Hematopoietic multipotent progenitor cell treated with erythropoietin and hydrocortisone succinate and interleukin-3 and kit ligand, for 8 days (in vitro differentiated cells): ENCODE measurements around the gene MMRN1.

Source experiments
- DNase-seq: peaks from one replicate; pipeline ENCODE4 v3.0.0-alpha.2; 2015

The MMRN1 gene, protein sequence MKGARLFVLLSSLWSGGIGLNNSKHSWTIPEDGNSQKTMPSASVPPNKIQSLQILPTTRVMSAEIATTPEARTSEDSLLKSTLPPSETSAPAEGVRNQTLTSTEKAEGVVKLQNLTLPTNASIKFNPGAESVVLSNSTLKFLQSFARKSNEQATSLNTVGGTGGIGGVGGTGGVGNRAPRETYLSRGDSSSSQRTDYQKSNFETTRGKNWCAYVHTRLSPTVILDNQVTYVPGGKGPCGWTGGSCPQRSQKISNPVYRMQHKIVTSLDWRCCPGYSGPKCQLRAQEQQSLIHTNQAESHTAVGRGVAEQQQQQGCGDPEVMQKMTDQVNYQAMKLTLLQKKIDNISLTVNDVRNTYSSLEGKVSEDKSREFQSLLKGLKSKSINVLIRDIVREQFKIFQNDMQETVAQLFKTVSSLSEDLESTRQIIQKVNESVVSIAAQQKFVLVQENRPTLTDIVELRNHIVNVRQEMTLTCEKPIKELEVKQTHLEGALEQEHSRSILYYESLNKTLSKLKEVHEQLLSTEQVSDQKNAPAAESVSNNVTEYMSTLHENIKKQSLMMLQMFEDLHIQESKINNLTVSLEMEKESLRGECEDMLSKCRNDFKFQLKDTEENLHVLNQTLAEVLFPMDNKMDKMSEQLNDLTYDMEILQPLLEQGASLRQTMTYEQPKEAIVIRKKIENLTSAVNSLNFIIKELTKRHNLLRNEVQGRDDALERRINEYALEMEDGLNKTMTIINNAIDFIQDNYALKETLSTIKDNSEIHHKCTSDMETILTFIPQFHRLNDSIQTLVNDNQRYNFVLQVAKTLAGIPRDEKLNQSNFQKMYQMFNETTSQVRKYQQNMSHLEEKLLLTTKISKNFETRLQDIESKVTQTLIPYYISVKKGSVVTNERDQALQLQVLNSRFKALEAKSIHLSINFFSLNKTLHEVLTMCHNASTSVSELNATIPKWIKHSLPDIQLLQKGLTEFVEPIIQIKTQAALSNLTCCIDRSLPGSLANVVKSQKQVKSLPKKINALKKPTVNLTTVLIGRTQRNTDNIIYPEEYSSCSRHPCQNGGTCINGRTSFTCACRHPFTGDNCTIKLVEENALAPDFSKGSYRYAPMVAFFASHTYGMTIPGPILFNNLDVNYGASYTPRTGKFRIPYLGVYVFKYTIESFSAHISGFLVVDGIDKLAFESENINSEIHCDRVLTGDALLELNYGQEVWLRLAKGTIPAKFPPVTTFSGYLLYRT

GRCh38 chr4:89894649-89895550, at the start of gene MMRN1:
Gene MMRN1 (plus strand): TSS chr4:89894854. CDS start chr4:89894972, 118 bp downstream.
- DNase-seq: peak; percentile 33

GRCh38 chr4:89847571-89848325, 46.9 kb upstream of the MMRN1 start:
- no peak for DNase-seq

DNA sequence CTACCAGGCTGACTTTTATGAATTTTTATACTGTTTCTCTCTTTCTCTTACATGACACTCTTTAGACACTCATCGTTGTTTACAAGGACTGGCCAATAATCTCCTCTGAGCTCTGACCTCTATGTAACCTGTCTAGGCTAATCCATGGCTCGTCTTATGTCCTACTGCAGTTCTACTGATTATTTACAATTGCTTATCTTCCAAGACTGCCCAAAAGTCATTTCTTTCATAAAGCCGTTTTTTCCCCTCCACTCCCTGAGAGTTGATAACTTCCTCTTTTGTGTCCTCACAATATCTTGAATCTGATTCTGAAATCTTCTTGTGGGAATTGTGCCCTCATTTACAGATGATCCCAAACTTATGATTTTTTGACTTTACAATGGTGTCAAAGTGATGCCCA, 39.4 kb upstream of the MMRN1 start:
- DNase-seq: peak; percentile 38

DNA sequence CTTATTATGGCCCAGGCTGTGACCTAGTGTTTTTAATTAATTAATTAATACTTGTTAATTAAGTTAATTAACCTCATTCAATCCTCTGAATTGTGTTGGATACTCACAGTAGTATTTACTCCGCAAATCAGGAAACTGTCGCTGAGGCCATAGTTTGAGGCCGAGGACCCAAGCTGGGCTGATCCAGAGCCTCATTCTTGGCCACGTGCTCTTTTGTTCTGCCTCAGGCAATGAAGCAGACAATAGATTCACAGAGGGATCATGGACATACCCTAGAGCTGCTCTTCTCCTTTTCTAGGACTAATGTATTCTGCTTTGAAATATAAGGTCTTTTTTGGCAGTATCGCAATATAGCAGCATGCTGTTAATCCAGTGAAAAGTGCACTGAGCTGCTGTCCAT, 33.7 kb upstream of the MMRN1 start:
- no peak for DNase-seq

DNA sequence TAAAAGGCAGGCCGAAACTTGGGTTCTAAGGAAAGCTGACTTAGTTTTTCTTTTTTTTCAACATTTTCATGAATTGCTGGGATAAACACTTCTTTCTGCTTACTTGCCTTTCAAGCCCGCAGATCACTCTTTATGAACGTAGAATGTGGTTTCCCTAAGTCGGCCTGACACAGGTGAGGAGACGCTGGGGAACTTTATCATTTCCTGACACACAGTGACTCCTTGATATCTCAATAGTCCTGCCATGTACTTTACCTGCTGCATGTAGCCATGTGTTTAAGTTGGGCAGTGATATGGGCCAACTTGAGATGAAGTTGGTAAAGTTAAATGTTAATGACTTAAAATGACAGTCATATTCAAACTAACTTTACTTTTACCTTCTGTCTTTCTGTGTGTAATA, 31.1 kb upstream of the MMRN1 start:
- DNase-seq: peak; percentile 82

- peak; percentile 27 for DNase-seq
Observed at GRCh38 chr4:89868276-89868675, 26.4 kb upstream of the MMRN1 start.

DNA sequence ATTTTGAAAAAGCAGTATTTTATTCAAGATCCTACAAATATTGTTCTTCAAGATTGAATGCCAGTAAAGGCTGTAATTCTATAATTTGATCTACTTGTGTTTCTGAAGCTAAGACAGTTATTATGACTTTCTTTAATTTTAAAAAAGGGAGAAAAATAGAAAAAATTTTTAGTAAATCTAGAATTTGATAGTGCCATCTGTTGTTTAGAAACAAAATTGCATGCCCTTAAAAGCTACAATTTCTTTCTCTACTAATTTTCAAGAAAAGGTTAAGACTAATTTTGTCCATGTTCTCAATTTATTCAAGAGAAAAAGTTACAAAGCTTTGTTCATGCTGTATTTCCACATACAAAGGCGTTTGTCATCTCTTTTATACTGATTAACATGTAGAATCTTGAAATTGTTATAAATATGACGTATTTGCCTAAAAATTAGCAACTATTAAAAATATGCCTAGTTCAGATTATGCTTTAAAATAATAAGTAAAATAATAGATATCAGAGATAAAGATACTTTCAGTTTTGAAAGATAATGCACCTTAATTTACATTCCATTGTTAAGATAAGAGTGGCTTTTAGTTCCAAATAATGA, 25.6 kb upstream of the MMRN1 start:
- DNase-seq: peak; percentile 39

- DNase-seq: no peak
Observed at GRCh38 chr4:89871211-89871610, 23.4 kb upstream of the MMRN1 start.

DNA sequence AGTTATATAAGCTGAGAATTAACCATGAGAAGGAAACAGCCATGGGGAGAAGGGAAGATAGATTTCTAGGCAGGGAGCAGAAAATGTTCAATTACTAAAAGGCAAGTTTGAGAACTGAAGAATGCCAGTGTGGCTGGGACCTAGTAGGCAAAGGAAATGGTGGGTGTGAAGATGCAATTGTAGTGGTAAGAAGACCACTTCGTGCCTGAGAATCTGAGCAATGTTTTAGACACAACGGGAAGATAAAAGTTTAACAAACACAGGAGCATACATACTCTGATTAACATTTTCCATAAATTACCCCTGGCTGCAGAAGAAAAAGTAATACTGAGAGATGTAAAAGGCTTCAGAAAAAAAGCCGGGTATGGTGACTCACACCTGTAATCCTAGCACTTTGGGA, 18.1 kb upstream of the MMRN1 start:
- DNase-seq: no peak

DNA sequence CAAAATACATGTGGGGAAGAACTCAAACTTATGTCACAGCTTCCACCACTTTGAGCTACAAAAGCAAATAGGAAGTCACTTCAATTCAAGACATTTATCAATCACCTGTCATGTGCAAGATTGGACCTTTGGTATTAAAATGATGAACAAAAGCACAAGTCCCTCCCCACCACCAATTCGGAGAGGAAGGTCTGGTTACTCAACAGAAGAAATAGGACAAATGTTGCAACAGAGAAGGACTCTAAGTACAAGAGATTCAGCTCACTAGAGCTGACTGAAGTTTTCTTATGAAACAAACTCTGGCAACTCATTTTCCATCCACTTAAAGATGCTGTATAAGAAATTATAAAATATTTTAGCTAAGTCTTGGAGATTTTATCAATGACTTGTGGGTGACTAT, 16.0 kb upstream of the MMRN1 start:
- DNase-seq: no peak

GRCh38 chr4:89879215-89879614, 15.4 kb upstream of the MMRN1 start:
- DNase-seq: no peak

- DNase-seq: peak; percentile 100
Observed at GRCh38 chr4:89889289-89889688, 5.4 kb upstream of the MMRN1 start.

DNA sequence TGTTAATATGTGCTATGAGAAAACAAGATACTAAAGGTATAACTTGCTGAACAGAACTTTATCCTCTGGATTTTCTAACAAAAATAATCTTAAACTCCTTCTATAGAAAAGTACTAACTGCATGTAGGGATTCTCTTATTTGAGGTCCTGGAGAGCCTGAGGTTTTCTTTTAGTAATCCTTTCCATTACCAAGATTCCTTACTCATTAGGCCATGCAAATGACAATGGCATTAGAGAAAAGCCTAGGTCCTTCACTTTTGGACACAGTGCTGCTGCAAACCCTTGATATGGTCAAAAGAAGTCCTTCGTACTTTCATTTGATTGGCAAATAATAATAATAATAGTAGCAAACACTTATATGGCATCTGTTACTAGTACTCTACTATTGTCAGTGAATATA, 3.2 kb downstream of the MMRN1 start:
- DNase-seq: no peak

DNA sequence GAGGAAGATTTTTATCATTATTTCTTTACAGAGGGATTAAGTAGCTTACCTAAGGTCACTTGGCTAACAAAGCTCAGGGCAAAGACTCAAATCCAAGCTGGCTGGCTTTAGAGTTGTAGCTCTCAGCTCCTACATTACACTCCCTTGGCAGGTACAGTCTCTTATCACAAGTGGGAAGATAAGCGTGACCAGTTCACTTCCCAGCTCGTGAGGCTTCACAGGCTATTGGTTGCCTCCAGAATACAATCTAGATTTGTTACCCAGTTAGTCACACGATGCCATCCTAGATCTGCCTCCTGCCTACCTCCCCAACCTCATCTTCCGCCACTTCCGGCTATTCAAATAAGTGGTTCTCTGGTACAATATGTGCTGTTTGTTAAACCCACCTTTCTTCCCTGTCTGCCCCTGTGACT, 3.7 kb downstream of the MMRN1 start:
- peak; percentile 36 for DNase-seq

DNA sequence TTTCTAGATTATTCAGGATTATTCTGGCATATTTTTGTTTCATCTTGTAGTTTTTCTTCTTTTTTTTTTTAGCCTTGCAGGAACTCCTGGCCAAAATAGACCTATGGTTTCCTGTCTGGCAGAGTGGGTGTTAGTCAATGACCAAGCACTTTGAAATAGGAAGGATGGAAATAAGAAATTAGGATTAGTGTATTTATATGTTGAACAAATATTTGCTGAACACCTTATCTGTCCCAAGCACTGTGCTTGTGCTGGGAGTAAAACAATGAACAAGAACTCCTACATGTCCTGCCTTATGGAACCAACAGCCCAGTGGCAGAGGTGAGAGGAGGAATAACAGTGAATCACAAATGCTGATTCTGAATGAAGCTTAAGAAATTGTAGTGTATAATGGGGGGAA, 4.5 kb downstream of the MMRN1 start:
- DNase-seq: peak; percentile 50

DNA sequence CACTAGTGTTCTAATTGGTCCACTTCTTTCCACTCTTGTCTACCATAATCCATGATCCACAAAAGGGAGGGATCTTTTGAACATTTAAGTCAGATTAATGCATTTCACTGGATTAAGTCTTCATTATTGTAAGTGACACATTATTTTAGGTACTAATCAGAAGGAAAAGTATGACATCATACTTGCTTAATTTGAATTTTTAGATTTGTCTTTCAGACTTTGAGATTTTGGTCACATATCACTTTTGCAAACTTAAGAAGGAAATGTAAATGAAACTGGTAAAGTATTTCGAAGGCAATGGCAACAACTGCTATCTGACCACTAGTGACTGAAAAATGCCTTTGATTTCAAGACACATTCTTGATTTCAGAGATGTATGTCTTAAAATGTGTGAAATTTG, 5.2 kb downstream of the MMRN1 start:
- DNase-seq: no peak

- peak; percentile 85 for DNase-seq
Observed at GRCh38 chr4:89901808-89902431, 7.3 kb downstream of the MMRN1 start.

- DNase-seq: no peak
Observed at GRCh38 chr4:89904524-89904923, 9.9 kb downstream of the MMRN1 start.

DNA sequence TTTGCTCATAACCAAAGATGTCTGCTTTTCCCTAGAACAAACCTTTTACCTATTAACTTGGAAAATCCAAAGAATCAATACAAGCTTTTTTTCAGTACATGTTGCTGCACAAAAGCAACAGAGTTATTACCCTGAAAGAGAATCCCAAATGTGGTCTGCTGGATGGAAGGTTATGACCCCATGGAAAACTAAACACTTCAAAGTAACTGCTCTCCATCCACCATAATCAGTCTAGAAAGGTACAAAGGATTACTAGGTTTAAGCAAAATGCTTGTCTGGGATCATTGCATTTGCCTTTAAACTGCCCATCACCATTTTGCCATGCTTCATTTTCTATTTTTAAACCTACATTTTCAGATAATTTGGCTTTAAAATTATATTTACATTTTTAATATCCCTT, 11.7 kb downstream of the MMRN1 start:
- no peak for DNase-seq

DNA sequence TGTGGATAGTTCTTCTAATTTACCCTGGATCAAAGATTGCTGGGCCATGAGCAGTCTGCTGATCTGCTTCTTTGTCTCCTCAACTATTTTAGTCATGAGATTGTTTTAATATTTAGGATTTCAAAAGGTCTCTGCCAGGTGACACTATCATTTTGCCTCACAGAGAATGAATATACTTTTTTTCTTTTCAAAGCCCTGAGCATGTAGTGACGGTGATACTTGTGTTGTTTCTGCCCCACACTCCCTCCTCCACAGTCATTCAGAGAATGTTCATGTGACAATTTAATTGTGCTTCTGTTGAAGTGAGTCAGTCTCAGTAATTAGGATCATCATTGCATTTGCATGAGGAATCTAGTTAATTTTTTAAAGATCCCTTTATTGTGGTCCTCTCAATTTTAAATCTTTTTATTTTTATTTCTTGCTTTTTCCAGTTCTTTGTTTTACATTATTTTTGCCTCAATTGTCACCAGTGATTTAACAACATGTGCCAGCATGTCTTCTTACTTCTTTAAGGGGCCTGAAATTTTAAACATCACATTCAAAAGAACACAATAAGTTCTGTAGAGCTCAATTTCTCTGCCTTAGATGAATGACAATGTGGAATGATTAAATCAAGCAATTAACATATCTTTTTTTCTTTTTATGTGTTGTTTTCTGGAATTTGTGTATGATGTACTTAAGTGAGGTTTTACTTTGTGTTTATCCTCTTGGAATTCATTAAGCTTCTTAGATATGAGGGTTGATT, 12.3 kb downstream of the MMRN1 start:
- DNase-seq: no peak
